DMS 273 (cell line): ENCODE results near the gene WNT7A.

Experiments used
- DNase-seq: peaks from one replicate; lab custom pipeline; 2025; ENCODE audit not compliant: unreplicated experiment; lab: John Stamatoyannopoulos, UW

Gene WNT7A

DNA sequence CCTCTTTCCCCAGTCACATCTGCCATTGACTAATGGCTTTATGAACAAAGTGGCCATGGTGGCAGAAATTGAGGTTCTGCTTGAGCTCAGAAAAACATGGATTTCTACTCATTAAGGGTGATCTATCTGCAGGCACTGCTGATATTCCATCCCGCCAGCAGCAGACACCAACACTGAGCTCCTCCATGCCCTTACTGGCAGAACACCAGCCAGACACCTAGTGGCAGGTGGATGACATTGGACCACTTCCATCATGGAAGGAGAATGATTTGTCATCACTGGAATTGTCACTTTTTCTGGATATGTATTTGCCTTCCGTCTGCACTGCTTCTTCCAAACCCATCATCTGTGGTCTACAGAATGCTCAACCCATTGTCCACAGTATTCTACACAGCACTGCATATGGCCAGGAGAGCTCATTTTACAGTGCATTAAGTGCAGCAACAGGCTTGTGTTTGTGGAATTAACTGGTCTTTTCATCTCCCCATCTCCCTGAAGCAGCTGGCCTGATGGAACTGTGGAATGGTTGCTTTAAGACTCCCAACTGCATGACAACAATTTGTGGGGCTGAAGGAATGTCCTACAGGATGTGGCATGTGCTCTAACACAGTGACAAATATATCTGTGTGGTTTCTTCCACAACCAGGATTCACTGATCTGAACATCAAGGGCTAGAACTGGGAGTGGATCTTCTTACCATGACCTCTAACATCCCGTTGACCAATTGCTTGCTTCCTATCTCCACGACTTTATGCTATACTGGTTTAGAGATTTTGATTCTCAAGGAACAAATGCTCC is 103.4 kb downstream of the WNT7A start:
- DNase-seq: no peak

DNA sequence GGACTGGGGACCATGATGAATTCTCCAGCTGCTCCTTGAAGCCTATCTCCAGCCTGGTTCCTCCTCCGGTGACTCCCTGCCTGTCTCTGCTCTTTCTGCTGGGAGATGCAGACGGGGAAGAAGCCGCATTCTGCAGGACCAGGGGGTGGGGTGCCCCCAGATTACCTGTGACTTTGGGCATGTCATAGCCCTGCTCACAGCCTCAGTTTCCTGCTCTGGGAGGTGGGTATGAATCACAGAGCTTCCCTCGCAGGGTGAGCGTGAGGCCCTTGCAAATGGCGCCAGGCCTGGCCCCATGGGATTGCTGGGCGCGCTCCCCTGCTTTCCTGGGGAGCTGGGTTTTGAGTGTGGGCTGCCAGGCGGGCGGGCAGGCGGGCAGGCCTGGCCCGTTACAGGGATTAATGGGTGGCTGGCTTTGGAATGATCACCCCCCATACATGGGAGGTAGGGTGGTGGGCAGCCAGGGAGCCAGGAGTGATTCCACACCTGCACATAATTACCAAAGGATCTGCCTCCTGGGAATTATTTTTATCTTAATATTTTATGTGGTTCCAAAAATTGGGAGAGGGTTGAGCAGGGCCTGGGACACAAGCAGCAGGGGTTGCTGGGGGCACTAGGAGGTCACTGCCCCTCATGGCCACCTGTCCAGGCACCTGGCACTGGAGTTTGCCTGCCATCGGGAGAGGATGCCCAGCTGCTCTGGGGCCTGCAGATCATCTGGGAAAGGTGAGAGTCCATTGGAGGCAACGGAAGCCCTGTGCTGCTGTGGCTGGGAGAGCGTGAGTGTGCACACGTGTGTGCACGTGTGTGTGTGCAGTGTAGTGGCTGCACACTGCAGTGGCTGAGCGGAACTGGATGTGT is 106.8 kb downstream of the WNT7A start:
- DNase-seq: no peak

DNA sequence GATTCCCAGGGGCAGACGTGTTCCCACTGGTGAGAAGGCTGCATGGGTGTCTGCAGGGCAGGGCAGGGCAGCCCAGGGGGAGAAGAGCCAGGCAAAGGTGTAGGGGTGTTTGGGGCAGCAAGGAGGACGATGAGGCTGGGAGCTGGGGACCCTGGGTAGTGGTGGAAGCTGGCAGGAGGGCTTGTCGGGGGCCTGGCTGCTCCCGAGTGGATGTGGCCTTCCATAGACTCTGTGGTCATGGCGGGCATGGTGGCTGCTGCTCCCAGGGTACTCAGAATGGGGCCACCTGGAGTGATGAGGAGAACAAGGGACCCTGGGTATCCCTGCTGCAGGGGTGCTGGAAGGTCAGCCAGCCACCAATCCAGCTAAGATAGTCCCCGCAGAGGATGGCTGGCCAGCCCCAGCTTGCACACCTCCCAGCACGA is 107.5 kb downstream of the WNT7A start:
- DNase-seq: no peak

DNA sequence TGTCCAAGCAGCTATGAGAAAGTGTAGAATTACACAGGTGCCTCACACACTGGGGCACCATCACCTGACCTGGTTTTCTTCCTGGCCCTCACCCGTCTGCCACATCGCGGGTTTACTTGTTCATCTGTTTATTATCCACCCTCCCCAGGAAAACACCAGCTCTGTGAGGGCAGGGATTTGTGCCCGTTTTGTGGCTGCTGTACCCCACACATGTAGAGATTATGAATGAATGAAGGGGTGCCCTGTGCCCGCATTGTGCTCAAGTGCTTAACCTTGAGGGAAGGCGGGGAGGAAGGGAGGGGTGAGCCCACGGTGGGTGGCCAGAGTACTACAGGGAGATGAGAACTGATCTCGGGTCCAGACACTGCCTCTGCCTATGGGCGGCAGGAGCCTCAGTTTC is 108.4 kb downstream of the WNT7A start:
- DNase-seq: no peak

DNA sequence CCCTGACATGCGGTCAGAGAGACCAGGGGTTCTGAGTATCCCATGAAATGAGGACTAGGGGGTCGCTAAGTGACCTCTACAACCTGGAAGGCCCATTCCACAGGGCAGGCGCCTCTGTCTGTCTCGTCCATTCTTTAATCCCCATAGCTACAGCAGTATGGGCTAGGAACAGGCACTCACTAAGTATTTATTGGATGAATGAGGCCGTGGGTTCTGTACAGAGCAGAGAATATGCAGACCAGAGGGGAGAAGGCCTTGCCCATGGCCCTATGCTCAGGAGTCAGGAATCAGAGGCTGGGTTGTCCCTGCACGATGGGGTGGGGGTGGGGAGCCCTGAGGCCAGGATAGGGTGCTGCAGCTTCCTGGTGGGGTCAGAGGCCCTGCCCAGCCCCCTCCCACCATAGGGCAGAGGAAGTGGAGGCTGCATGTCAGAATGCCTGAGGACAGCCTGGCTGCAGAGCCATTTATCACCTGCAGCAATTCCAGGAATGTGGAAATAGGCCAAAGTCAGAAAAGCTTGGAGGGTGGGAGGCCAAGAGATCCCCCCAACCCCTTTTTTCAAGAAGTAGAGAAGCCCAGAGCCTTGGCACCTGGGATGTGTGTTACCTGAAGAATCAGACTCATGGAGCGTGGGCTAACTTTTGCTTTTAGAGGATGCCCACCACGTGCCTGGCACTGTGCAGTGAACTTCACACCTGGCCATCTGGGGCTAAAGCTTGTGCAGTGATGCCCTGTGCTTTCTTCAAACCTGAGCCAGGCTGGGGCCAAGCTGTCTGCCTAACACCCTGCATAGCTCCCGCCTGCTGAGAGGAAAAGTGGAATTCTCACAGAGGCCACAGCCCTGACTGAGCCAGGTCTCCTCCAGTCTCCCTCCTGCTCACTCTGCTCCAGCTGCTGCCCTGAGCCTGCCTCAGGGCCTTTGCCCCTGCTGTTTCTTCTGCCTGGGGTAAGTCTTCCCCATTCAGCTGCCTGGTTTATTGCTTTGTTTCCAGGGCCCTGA is 109.4 kb downstream of the WNT7A start:
- DNase-seq: no peak

DNA sequence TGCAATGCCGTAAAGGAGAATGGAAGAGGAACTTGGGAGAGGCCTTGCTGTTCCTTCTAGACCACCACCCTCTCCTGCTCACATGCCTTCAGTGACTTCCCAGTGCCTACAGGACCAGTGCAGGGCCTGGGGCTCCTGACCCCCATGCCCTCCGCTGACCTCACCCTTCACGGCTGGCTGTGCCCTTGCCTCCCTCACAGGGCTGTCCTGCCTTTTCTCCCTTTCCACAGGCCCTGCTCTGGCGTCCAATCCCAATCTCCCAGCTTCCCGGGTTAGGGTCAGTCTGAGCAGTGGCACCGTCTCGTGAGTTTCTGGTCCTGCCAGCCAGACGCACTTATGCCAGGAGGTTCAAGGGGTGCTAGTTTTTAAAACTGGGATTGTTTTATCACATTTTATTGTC is 110.4 kb downstream of the WNT7A start:
- DNase-seq: no peak

DNA sequence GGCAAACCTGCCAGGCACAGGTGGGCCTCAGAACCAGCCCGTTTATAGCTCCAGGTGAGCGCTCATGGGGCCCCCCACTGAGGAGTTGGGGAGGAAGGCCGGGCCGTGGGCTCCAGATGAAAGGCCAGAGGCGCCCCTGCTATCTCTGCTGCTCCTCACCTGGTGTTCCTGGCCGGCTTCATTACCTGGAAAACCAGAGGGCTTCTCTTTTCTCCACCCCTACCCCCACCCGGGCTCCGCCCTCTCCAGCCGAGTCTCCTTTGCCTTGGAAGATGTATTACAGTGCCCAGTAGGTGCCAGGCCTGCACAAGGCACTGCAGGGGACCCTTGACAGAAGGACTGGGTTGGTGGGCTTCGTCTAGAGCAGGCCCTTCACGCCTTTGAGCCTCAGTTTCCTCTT is 111.4 kb downstream of the WNT7A start:
- no peak for DNase-seq

DNA sequence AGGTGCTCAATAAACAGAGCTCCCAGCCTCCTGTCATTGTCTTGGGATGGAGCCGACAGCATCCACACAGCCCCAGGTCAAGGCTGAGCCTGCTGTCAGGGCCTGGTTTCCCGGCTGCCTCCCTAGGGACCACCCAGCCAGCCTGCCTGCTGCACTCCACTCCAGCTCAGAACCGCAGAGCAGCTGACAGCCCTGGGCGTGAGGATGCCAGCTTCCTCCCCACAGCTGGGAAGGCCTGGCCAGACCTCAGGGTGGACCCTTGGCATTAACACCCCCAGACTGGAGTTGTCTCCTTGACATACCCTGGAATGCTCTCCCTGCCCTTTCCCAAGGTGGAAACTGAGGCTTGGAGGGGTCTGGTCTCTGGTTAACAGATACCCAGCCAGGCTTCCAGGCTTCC is 112.0 kb downstream of the WNT7A start:
- DNase-seq: peak; percentile 68

DNA sequence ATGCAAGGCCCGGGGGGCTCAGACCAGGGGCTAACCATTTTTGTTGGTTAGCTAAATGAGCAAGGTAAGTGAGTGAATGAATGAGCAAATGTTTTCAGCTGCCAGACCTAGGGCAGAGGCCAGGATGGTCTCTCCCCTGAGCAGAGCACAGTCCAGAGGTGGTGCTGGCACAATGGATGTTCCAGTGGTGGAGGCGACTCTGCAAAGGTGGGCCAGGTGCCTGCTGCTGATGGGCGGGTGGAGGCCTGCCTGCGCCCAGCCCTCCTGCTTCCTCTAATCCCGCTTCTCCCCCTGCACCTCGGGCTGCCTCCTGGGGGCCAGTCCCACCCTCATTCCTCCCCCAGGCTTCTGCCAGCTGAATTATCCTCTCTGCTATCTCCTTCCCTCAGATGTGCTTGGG is 112.8 kb downstream of the WNT7A start:
- no peak for DNase-seq
